GM21515 (cell line): Measurements from ENCODE around the gene HOXA4.

Experiments
- ATAC-seq: cut with Tn5 transposase; IDR thresholded peaks from one replicate; pipeline ENCODE4 v1.9.1; 2021; ENCODE audit not compliant: unreplicated experiment

Gene HOXA4

DNA sequence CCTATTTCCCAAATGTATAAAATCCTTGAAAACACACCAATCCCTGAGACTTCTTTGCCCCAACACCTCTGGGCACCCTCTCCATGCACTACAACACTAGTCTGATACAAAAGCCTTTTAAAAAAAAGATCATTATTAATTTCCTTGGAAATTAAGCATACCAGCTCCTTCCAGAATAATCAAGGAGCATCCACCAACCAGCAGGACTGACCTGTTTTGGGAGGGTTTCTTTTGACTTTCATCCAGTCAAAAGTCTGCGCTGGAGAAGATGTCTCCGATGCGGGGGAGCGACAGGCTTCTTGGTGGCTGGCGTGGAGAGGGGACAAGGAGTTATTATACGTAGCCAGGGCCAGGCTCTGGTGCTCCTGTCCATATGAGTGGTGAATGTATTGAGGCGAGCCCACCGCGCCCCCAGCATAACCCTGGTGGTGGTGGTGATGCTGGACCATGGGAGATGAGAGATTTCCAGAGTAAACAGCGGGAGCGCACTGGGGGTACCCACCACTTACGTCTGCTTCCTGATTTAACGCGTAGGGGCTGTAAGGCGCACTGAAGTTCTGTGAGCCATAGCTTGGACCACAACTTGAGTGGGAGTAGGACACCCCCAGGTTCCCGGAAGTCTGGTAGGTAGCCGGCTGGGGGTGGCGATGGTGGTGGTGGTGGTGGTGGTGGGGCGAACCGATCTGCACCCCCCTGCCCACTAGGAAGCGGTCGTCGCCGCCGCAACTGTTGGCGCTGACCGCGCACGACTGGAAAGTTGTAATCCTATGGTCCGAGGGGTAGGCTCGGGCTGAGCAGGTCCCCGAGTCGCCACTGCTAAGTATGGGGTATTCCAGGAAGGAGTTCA is 35.3 kb downstream of the HOXA4 start:
- peak; percentile 3 for ATAC-seq

GRCh38 chr7:27094304-27095049 is 36.1 kb downstream of the HOXA4 start:
- no peak for ATAC-seq

- ATAC-seq = no peak
These were observed 37.2 kb downstream of the HOXA4 start for GRCh38 chr7:27093184-27093895.

DNA sequence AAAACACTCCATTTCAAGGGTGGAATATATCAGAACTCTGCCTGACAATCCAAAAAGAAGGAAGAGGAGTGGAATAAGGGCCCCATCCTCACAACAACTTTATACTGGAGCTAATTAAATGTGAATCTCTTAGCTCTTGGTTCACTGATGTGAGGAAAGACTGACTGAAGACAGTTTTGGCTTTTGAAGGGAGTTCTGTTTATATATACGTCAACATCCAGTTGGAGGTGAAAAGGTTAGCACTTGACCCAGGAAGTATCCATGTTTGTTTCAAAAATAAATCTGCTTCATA is 37.8 kb downstream of the HOXA4 start:
- no peak for ATAC-seq

GRCh38 chr7:27091941-27092818 is 38.4 kb downstream of the HOXA4 start:
- ATAC-seq = no peak

GRCh38 chr7:27091105-27091504 is 39.5 kb downstream of the HOXA4 start:
- no peak for ATAC-seq

DNA sequence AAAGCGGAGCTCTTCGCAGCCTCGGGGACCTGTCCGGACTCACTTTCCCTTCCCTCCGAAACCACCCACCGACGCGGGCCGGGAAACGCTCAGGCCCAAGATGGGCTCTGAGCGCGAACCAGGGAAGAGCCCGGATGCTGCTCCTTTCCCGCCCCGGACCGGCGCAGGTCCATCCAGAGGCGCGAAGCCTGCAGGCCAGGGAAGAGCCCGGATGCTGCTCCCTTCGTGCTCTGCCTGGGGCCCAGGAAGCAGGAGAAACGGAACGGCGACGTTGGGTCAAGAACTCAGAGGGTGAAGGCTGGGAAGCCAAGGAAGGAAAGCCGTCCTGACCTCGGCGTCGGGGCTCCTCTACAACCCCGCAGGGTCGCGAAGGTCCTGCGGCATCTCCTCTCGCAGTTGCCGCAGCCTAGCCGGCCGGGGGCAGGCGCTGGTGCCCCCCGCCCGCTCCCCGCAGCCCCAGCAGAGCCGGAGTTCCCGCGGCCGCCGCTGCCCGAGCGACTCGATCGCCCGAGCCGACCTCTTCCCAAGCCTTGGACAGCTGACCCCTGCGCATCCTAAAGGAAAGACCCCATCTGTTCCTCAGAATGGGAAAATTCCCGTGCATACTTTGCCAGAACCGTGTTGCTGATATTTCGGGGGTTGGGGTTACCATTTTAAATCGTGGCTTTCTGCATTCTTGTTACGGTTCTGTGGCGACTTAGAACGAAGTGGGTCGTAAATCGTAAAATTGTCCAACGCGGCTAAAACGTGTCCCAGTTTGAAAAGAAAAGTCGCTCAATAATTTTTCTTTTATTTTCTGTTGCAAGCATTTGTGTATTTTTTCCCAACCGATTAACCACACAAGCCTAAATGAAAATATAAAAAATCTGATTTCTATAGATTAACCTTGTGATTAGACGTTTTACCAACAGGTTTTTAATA is 42.3 kb downstream of the HOXA4 start:
- ATAC-seq = no peak

- ATAC-seq = no peak
These were observed 46.9 kb downstream of the HOXA4 start for GRCh38 chr7:27083646-27084045.

GRCh38 chr7:27082171-27082570 is 48.4 kb downstream of the HOXA4 start:
- no peak for ATAC-seq

DNA sequence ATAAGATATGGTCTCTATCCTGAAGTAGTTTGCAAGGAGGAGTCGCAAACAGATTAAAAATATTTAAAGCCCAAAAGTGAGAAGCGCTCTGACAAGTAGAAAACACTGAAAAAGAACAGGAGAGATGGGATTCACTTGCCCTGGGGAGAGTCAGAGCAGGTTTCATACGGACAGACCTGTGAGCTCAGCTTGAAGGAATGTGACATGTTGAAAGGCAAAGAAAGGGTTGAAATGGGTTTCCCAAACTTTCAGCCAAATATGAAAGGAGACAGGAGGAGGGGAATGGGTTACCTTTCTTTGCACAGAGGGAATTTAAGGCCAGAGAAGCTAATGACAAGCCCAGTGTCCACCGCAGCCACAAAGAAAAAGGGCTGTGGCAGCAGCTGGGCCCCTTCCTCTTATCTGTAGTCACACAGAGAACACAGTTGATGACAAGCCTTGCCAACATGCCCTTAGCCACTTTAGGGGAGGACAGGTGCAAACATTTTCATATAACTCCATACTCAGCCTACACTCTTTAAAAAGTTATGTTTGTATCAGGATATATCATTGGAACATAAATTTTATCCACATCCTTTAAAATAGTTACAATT is 49.6 kb downstream of the HOXA4 start:
- no peak for ATAC-seq

- peak; percentile 63 for ATAC-seq
These were observed 51.2 kb downstream of the HOXA4 start for GRCh38 chr7:27079234-27079975.

- no peak for ATAC-seq
These were observed 51.8 kb downstream of the HOXA4 start for GRCh38 chr7:27078616-27079233.
